ENCODE results near the gene MYCBP2.
"Not testable (repeated sequence)": the region's sequence is repeated elsewhere in the genome, so short reads cannot be mapped to it uniquely, and the experiment has no call there.

Gene MYCBP2

GRCh38 chr13:77338329-77338728, 11.4 kb upstream of the MYCBP2 start:
- no peak for DNase-seq

- DNase-seq = no peak
Measured at GRCh38 chr13:77337159-77337558, 10.3 kb upstream of the MYCBP2 start.

- no peak for DNase-seq
Measured at GRCh38 chr13:77335543-77335942, 8.6 kb upstream of the MYCBP2 start.

GRCh38 chr13:77333594-77333993, 6.7 kb upstream of the MYCBP2 start:
- DNase-seq = no peak

- no peak for DNase-seq
Measured at GRCh38 chr13:77331421-77331820, 4.5 kb upstream of the MYCBP2 start.

- peak; percentile 68 for DNase-seq
Measured at GRCh38 chr13:77329911-77330584, 3.2 kb upstream of the MYCBP2 start.

GRCh38 chr13:77329133-77329910, 2.4 kb upstream of the MYCBP2 start:
- peak; percentile 70 for DNase-seq

- DNase-seq = no peak
Measured at GRCh38 chr13:77328819-77329132, 1.9 kb upstream of the MYCBP2 start.

GRCh38 chr13:77325371-77325980, 1.4 kb downstream of the MYCBP2 start:
- no peak for DNase-seq

- DNase-seq = no peak
Measured at GRCh38 chr13:77323858-77324257, 3.0 kb downstream of the MYCBP2 start.

- no peak for DNase-seq
Measured at GRCh38 chr13:77319536-77319935, 7.4 kb downstream of the MYCBP2 start.

GRCh38 chr13:77318741-77319140, 8.2 kb downstream of the MYCBP2 start:
- DNase-seq = no peak

- no peak for DNase-seq
Measured at GRCh38 chr13:77316430-77316829, 10.5 kb downstream of the MYCBP2 start.

- not testable (repeated sequence) for DNase-seq
Measured at GRCh38 chr13:77315509-77315908, 11.4 kb downstream of the MYCBP2 start.

- DNase-seq = no peak
Measured at GRCh38 chr13:77313923-77314322, 13.0 kb downstream of the MYCBP2 start.

- DNase-seq = no peak
Measured at GRCh38 chr13:77312311-77312710, 14.6 kb downstream of the MYCBP2 start.

GRCh38 chr13:77310579-77311279, 16.2 kb downstream of the MYCBP2 start:
- no peak for DNase-seq

- DNase-seq = no peak
Measured at GRCh38 chr13:77310161-77310560, 16.7 kb downstream of the MYCBP2 start.

- no peak for DNase-seq
Measured at GRCh38 chr13:77309254-77309653, 17.6 kb downstream of the MYCBP2 start.

GRCh38 chr13:77306458-77306857, 20.4 kb downstream of the MYCBP2 start:
- DNase-seq = no peak

GRCh38 chr13:77305266-77305665, 21.6 kb downstream of the MYCBP2 start:
- DNase-seq = no peak

- no peak for DNase-seq
Measured at GRCh38 chr13:77300176-77301037, 26.5 kb downstream of the MYCBP2 start.

- DNase-seq = no peak
Measured at GRCh38 chr13:77299587-77299986, 27.3 kb downstream of the MYCBP2 start.
